Lower leg skin (tissue), 3 donors: Measurements from ENCODE around the gene MTHFD1L.
"Not testable (repeated sequence)": the region's sequence is repeated elsewhere in the genome, so short reads cannot be mapped to it uniquely, and the experiment has no call there.

ENCODE experiments used
- POLR2A ChIP-seq, 2 donors: fragments of 450-650 bp; IDR thresholded peaks; one replicate each; pipeline ENCODE4 v1.6.1; 2016 to 2017; ENCODE audit warnings: antibody characterized with exemption in 2 of 2, mild to moderate bottlenecking in 1 of 2, moderate library complexity in 1 of 2
- TF ChIP-seq, protein P1 (sequence below), 3 donors: fragments of 450-650 bp; IDR thresholded peaks; one replicate each; pipeline ENCODE4 v1.5.1; 2016; ENCODE audit warnings: antibody characterized with exemption in 3 of 3, mild to moderate bottlenecking in 3 of 3, moderate library complexity in 2 of 3

GRCh38 chr6:151036211-151036721 is 170.8 kb downstream of the MTHFD1L start:
- TF ChIP-seq POLR2A (IDR thresholded peaks at IDR 0.05): not testable (repeated sequence)
- TF ChIP-seq, protein P1, sequence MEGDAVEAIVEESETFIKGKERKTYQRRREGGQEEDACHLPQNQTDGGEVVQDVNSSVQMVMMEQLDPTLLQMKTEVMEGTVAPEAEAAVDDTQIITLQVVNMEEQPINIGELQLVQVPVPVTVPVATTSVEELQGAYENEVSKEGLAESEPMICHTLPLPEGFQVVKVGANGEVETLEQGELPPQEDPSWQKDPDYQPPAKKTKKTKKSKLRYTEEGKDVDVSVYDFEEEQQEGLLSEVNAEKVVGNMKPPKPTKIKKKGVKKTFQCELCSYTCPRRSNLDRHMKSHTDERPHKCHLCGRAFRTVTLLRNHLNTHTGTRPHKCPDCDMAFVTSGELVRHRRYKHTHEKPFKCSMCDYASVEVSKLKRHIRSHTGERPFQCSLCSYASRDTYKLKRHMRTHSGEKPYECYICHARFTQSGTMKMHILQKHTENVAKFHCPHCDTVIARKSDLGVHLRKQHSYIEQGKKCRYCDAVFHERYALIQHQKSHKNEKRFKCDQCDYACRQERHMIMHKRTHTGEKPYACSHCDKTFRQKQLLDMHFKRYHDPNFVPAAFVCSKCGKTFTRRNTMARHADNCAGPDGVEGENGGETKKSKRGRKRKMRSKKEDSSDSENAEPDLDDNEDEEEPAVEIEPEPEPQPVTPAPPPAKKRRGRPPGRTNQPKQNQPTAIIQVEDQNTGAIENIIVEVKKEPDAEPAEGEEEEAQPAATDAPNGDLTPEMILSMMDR (IDR thresholded peaks at IDR 0.05): not testable (repeated sequence)
